SK-N-SH treated with all-trans-retinoic acid at 6 μM for 48 hours (cell line): ENCODE measurements around the gene NCOA5.

Source experiments
- ARNTL ChIP-seq: fragments of 450-650 bp; formaldehyde crosslinking; IDR thresholded peaks from 2 replicates; pipeline ENCODE4 v1.5.0; 2020; ENCODE audit warnings: low read depth, mild to moderate bottlenecking, moderate library complexity, borderline replicate concordance
- BACH2 ChIP-seq: fragments of 250-450 bp; sonication (Bioruptor Pico); IDR thresholded peaks from 2 replicates; pipeline ENCODE4 v1.9.0; 2021; ENCODE audit warnings: mild to moderate bottlenecking, borderline replicate concordance
- CREB5 ChIP-seq: fragments of 250-450 bp; sonication (Bioruptor Pico); IDR thresholded peaks from 2 replicates; pipeline ENCODE4 v1.5.1; 2020; ENCODE audit warnings: low read depth, mild to moderate bottlenecking, moderate library complexity
- CSRNP3 ChIP-seq: fragments of 250-450 bp; sonication (Bioruptor Pico); IDR thresholded peaks from 2 replicates; pipeline ENCODE4 v1.5.1; 2021; ENCODE audit warnings: mild to moderate bottlenecking, moderate library complexity
- ESRRG ChIP-seq: fragments of 250-450 bp; sonication (Bioruptor Pico); IDR thresholded peaks from 2 replicates; pipeline ENCODE4 v1.6.1; 2021; ENCODE audit warnings: mild to moderate bottlenecking
- OSR1 ChIP-seq: fragments of 250-450 bp; sonication (Bioruptor Pico); IDR thresholded peaks from 2 replicates; pipeline ENCODE4 v1.8.0; 2022; ENCODE audit warnings: moderate library complexity, mild to moderate bottlenecking, inconsistent platforms
- PATZ1 ChIP-seq: fragments of 250-450 bp; sonication (Bioruptor Pico); IDR thresholded peaks from 2 replicates; pipeline ENCODE4 v1.8.0; 2020; ENCODE audit warnings: mild to moderate bottlenecking, moderate library complexity, borderline replicate concordance
- PPARA ChIP-seq: fragments of 250-450 bp; sonication (Bioruptor Pico); IDR thresholded peaks from 2 replicates; pipeline ENCODE4 v1.5.0; 2020; ENCODE audit warnings: mild to moderate bottlenecking, borderline replicate concordance
- TOX ChIP-seq: fragments of 250-450 bp; sonication (Bioruptor Pico); IDR thresholded peaks from 2 replicates; pipeline ENCODE4 v1.8.0; 2021; ENCODE audit warnings: mild to moderate bottlenecking, moderate library complexity, borderline replicate concordance
- ZC3H10 ChIP-seq: fragments of 250-450 bp; sonication (Bioruptor Pico); IDR thresholded peaks from 2 replicates; pipeline ENCODE4 v1.5.1; 2021; ENCODE audit warnings: mild to moderate bottlenecking, moderate library complexity
- ZFP3 ChIP-seq: fragments of 250-450 bp; sonication (Bioruptor Pico); IDR thresholded peaks from 2 replicates; pipeline ENCODE4 v1.5.0; 2020; ENCODE audit warnings: mild to moderate bottlenecking, moderate library complexity
- ZFP30 ChIP-seq: fragments of 450-650 bp; formaldehyde crosslinking; IDR thresholded peaks from 2 replicates; pipeline ENCODE4 v1.5.0; 2022; ENCODE audit warnings: mild to moderate bottlenecking, moderate library complexity
- ZNF565 ChIP-seq: fragments of 450-650 bp; formaldehyde crosslinking; conservative IDR thresholded peaks from 2 replicates; pipeline ENCODE4 v1.5.0; 2020; ENCODE audit warnings: low read depth, mild to moderate bottlenecking, moderate library complexity
- ZNF70 ChIP-seq: fragments of 450-650 bp; formaldehyde crosslinking; IDR thresholded peaks from 2 replicates; pipeline ENCODE4 v1.5.0; 2020; ENCODE audit warnings: mild to moderate bottlenecking, moderate library complexity

- TF ChIP-seq PPARA (no peak), ZC3H10 (CRISPR knock-in tag) (no peak), CSRNP3 (CRISPR knock-in tag) (no peak), ZFP30 (CRISPR knock-in tag) (no peak), CREB5 (CRISPR knock-in tag) (no peak), OSR1 (CRISPR knock-in tag) (no peak), ESRRG (CRISPR knock-in tag) (no peak), ZNF565 (CRISPR knock-in tag) (no peak), ZFP3 (no peak), TOX (no peak), BACH2 (CRISPR knock-in tag) (no peak), PATZ1 (no peak), ARNTL (CRISPR knock-in tag) (no peak), ZNF70 (CRISPR knock-in tag) (no peak)
These were observed 43.0 kb upstream of the NCOA5 start for GRCh38 chr20:46132705-46133120.
